DOHH2 (cell line): ENCODE data around the gene ELANE.

Source experiments
- H3F3A ChIP-seq: fragments of 200-600 bp; sonication (generic), shearing (Covaris generic); 2 replicates; pipeline ENCODE4 v1.6.0; 2016; ENCODE audit warnings: antibody characterized with exemption, mild to moderate bottlenecking; ENCODE audit not compliant: control insufficient read depth, insufficient read depth
- H3K27ac ChIP-seq: fragments of 200-600 bp; sonication (generic); 2 replicates; pipeline ENCODE4 v1.5.1; 2014; ENCODE audit warnings: low read depth, mild to moderate bottlenecking, low read length, moderate library complexity
- H3K27me3 ChIP-seq: fragments of 200-600 bp; sonication (generic); 2 replicates; pipeline ENCODE4 v1.6.1; 2014; ENCODE audit warnings: mild to moderate bottlenecking, low read length, mixed read lengths; ENCODE audit not compliant: control insufficient read depth
- H3K36me3 ChIP-seq: fragments of 200-600 bp; sonication (generic); 2 replicates; pipeline ENCODE4 v1.6.1; 2014; ENCODE audit warnings: mild to moderate bottlenecking, low read length, moderate library complexity, mixed read lengths; ENCODE audit not compliant: control insufficient read depth
- H3K4me1 ChIP-seq: fragments of 200-600 bp; sonication (generic); 2 replicates; pipeline ENCODE4 v1.6.1; 2014; ENCODE audit warnings: mild to moderate bottlenecking, low read length, mixed read lengths; ENCODE audit not compliant: control insufficient read depth
- H3K4me2 ChIP-seq: fragments of 200-600 bp; sonication (generic); 2 replicates; pipeline ENCODE4 v1.6.0; 2014; ENCODE audit warnings: mild to moderate bottlenecking, low read length, moderate library complexity
- H3K4me3 ChIP-seq: fragments of 200-600 bp; sonication (generic); 2 replicates; pipeline ENCODE4 v1.5.1; 2014; ENCODE audit warnings: mild to moderate bottlenecking, low read length, mixed read lengths
- H3K79me2 ChIP-seq: fragments of 200-600 bp; sonication (generic); 2 replicates; pipeline ENCODE4 v1.6.1; 2014; ENCODE audit warnings: mild to moderate bottlenecking, low read length, mixed read lengths; ENCODE audit not compliant: control insufficient read depth
- H3K9me2 ChIP-seq: fragments of 200-600 bp; sonication (generic); replicated peaks from 2 replicates; pipeline ENCODE4 v1.6.1; 2014; ENCODE audit warnings: mild to moderate bottlenecking, low read length, mixed read lengths; ENCODE audit not compliant: control insufficient read depth
- H3K9me3 ChIP-seq: fragments of 200-600 bp; sonication (generic); 2 replicates; pipeline ENCODE4 v1.6.1; 2014; ENCODE audit warnings: antibody characterized with exemption, low read length, mixed read lengths; ENCODE audit not compliant: control insufficient read depth, insufficient read depth
- H4K20me1 ChIP-seq: fragments of 200-600 bp; sonication (generic); 2 replicates; pipeline ENCODE4 v1.6.0; 2014; ENCODE audit warnings: low read depth, mild to moderate bottlenecking, antibody characterized with exemption, low read length, moderate library complexity; ENCODE audit not compliant: control insufficient read depth, insufficient read depth
- EZH2phosphoT487 ChIP-seq: fragments of 200-600 bp; sonication (generic); IDR thresholded peaks from 2 replicates; pipeline ENCODE4 v1.6.1; 2017; ENCODE audit warnings: borderline replicate concordance, mild to moderate bottlenecking, antibody characterized with exemption, low read length, moderate library complexity, mixed read lengths
- TF ChIP-seq, protein P1 (sequence below): fragments of 200-600 bp; sonication (generic); IDR thresholded peaks from one replicate; pipeline ENCODE4 v1.5.1; 2014; ENCODE audit warnings: antibody characterized with exemption, mild to moderate bottlenecking, low read depth, low read length; ENCODE audit not compliant: poor library complexity, severe bottlenecking

ELANE gene

DNA sequence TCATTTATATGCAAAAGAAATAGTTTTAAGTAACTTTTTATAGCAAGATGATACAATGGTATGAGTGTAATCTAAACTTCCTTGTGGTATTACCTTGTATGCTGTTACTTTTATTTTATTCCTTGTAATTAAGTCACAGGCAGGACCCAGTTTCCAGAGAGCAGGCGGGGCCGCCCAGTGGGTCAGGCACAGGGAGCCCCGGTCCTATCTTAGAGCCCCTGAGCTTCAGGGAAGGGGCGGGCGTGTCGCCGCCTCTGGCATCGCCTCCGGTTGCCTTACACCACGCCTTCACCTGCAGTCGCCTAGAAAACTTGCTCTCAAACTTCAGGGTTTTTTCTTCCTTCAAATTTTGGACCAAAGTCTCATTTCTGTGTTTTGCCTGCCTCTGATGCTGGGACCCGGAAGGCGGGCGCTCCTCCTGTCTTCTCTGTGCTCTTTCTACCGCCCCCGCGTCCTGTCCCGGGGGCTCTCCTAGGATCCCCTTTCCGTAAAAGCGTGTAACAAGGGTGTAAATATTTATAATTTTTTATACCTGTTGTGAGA is 40.5 kb upstream of the ELANE start:
- H3K79me2 ChIP-seq: peaks cover 14% of the 10 kb centered on the region
- H3K4me1 ChIP-seq: no peaks in the 10 kb centered on the region
- H3K27me3 ChIP-seq: no peaks in the 10 kb centered on the region
- H3F3A ChIP-seq: peaks cover 12% of the 10 kb centered on the region
- peaks cover 7% of the 10 kb centered on the region; the same call in 1 of the 2 replicates for H4K20me1 ChIP-seq
- H3K4me3 ChIP-seq: no peak overlapping the region
- no peaks in the 10 kb centered on the region for H3K9me3 ChIP-seq
- no peaks in the 10 kb centered on the region for H3K9me2 ChIP-seq
- TF ChIP-seq, protein P1, sequence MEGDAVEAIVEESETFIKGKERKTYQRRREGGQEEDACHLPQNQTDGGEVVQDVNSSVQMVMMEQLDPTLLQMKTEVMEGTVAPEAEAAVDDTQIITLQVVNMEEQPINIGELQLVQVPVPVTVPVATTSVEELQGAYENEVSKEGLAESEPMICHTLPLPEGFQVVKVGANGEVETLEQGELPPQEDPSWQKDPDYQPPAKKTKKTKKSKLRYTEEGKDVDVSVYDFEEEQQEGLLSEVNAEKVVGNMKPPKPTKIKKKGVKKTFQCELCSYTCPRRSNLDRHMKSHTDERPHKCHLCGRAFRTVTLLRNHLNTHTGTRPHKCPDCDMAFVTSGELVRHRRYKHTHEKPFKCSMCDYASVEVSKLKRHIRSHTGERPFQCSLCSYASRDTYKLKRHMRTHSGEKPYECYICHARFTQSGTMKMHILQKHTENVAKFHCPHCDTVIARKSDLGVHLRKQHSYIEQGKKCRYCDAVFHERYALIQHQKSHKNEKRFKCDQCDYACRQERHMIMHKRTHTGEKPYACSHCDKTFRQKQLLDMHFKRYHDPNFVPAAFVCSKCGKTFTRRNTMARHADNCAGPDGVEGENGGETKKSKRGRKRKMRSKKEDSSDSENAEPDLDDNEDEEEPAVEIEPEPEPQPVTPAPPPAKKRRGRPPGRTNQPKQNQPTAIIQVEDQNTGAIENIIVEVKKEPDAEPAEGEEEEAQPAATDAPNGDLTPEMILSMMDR: no peak
- TF ChIP-seq EZH2phosphoT487: no peak
- no peak overlapping the region for H3K27ac ChIP-seq
- H3K4me2 ChIP-seq: no peak overlapping the region
- peaks cover 82% of the 10 kb centered on the region for H3K36me3 ChIP-seq

DNA sequence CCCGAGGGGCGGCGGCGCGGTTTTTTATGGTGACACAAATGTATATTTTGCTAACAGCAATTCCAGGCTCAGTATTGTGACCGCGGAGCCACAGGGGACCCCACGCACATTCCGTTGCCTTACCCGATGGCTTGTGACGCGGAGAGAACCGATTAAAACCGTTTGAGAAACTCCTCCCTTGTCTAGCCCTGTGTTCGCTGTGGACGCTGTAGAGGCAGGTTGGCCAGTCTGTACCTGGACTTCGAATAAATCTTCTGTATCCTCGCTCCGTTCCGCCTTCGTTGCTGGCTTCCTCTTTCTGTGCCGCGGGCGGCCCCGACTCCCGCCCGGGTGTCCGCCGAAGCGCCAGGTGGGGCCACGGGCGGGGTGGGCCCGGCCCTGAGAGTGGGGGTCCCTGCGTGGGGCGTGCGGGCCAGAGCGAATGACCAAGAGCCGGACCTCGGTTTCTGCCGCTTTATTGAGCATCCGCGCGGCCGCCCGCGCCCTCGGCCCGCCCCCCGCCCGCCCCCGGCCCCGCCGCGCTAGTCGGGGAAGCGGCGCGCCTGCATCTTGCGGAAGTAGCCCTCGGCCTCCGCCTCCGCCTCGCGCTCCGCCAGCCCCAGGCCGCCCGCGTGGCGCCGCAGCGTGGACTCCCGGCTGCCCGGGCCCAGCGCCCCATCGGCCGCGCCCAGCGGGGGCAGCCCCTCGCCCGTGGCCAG is 39.9 kb upstream of the ELANE start:
- H3K9me3 ChIP-seq: no peaks in the 10 kb centered on the region
- H3K27me3 ChIP-seq: no peaks in the 10 kb centered on the region
- H3K9me2 ChIP-seq: no peaks in the 10 kb centered on the region
- peaks cover 7% of the 10 kb centered on the region for H3K79me2 ChIP-seq
- peaks cover 12% of the 10 kb centered on the region for H3F3A ChIP-seq
- H3K4me1 ChIP-seq: no peaks in the 10 kb centered on the region
- no peak overlapping the region for H3K4me2 ChIP-seq
- peaks cover 75% of the 10 kb centered on the region for H3K36me3 ChIP-seq
- H3K27ac ChIP-seq: no peak overlapping the region
- H4K20me1 ChIP-seq: 0 out of 2 replicates have a peak, but pooled peaks cover 3% of the 10 kb centered on the region
- TF ChIP-seq EZH2phosphoT487: no peak
- TF ChIP-seq, protein P1: no peak
- H3K4me3 ChIP-seq: no peak overlapping the region

DNA sequence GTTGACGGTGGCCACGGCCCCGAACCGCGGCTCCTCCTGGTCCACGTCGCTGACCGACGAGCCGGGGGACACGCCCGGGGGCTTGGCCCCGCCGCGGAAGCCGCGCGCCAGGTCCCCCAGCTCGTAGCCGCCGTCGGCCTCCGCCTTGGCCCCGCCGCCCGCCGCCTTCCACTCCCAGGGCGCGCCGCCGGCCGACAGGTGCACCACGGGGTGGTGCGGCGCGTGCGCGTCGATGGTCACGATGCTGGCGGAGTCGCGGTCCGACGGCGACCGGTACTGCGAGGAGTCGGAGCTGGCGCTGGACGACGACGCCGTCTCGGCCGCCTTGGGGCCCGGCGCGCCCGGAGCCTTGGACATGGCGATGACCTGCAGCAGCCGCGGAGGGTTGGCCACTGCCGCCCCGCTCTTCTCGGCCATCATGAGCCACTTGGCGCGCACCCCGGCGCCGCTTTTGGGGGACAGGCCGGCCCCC is 39.3 kb upstream of the ELANE start:
- Histone ChIP-seq H3F3A (peaks cover 12% of the 10 kb centered on the region), H4K20me1 (no peaks in the 10 kb centered on the region), H3K4me2 (no peak overlapping the region), H3K9me3 (no peaks in the 10 kb centered on the region), H3K79me2 (peaks cover 3% of the 10 kb centered on the region), H3K4me3 (no peak overlapping the region), H3K9me2 (no peaks in the 10 kb centered on the region), H3K27me3 (no peaks in the 10 kb centered on the region), H3K36me3 (peaks cover 70% of the 10 kb centered on the region), H3K27ac (no peak overlapping the region), H3K4me1 (no peaks in the 10 kb centered on the region)
- TF ChIP-seq, protein P1: no peak
- TF ChIP-seq EZH2phosphoT487: no peak
